Testis (tissue), 3 donors: ENCODE results near the gene ZSCAN2. TPM values are rescaled to one million over a fixed set of nuclear protein-coding genes. Genes with fewer than 3 reads are reported as not detected.
A peak's percentile ranks its signal among the peaks of the same experiment; 100 is the strongest.

Source experiments
- DNase-seq: peaks from one replicate; pipeline ENCODE4 v3.0.0-alpha.2; 2019
- H3K27ac ChIP-seq, 2 donors: fragments of 200-600 bp; sonication (generic); one replicate each; pipeline ENCODE4 v1.5.1; 2019
- H3K27me3 ChIP-seq: fragments of 200-600 bp; sonication (generic); one replicate; pipeline ENCODE4 v1.5.1; 2019
- H3K36me3 ChIP-seq: fragments of 200-600 bp; sonication (generic); one replicate; pipeline ENCODE4 v1.5.1; 2017; ENCODE audit warnings: low read depth; ENCODE audit errors: missing control alignments
- H3K4me1 ChIP-seq: fragments of 200-600 bp; sonication (generic); one replicate; pipeline ENCODE4 v1.5.1; 2019
- H3K4me3 ChIP-seq, 2 donors: fragments of 200-600 bp; sonication (generic); one replicate each; pipeline ENCODE4 v1.5.1; 2017 to 2019
- H3K9me3 ChIP-seq: fragments of 200-600 bp; sonication (generic); one replicate; pipeline ENCODE4 v1.5.1; 2017
- POLR2A ChIP-seq: fragments of 450-650 bp; IDR thresholded peaks from one replicate; pipeline ENCODE4 v1.6.1; 2017; ENCODE audit warnings: antibody characterized with exemption, mild to moderate bottlenecking, moderate library complexity
- WGBS, 2 donors: methylation state at CpG; one replicate each; pipeline ENCODE4 v1.1.5; 2018; 5-methylcytosine and 5-hydroxymethylcytosine counted together
- intact Hi-C: fragments of 100-400 bp; cut with DNase I; formaldehyde crosslinking; loops from one replicate; pipeline ENCODE4 v1.15.1; 2023; ENCODE audit warnings: low total_unique reads
- polyA plus RNA-seq: library from polyadenylated mRNA; stranded (reverse); fragments of 350-450 nt; fragmentation: Illumina TruSeq; extraction: RNeasy Lipid Tissue Mini Kit (QIAGEN cat#74804); gene quantifications from one replicate; pipeline ENCODE4 v1.2.3, GENCODE V29; 2014; ENCODE audit warnings: low read depth, low replicate concordance; ENCODE audit not compliant: insufficient read depth
- total RNA-seq, 2 donors: library from RNA; depleted of rRNA; stranded (reverse); fragments of >200 nt; gene quantifications; one replicate each; pipeline ENCODE4 v1.2.3, GENCODE V29; 2016
- TF ChIP-seq, protein P1 (sequence below), 3 experiments: fragments of 450-650 bp in 2 of 3; fragments of 200-600 bp in 1 of 3; sonication (generic) in 1 of 3; IDR thresholded peaks; one replicate each; pipeline ENCODE4 v1.5.1; 2016 to 2019; ENCODE audit warnings: antibody characterized with exemption in 3 of 3, mild to moderate bottlenecking in 2 of 3, moderate library complexity in 1 of 3

ZSCAN2 gene
- total and polyA plus RNA-seq, 3 donors from 2014 or later, result 15.3 to 18.6 (median 16.1) TPM

DNA sequence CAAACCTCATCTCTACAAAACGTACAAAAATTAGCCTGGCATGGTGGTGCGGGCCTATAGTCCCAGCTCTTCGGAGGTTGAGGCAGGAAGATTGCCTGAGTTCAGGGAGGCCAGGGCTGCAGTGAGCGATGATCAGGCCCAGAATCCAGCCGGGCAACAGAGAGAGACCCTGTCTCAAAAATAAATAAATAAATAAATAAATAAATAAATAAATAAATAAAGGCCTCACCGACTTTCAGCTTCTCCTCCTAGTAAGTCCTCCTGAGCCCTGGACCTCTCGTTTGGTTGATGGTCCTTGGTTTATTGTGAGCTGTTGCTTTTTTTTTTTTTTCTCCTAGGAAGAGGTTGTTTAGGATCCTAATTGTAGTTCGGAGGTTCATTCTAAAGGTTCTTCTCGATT lies 28.2 kb downstream of the ZSCAN2 start:
- Histone ChIP-seq H3K4me1 (peaks cover 22% of the 10 kb centered on the region), H3K4me3 (no peak overlapping the region), H3K27me3 (no peaks in the 10 kb centered on the region), H3K27ac (no peak overlapping the region), H3K9me3 (no peaks in the 10 kb centered on the region), H3K36me3 (no peaks in the 10 kb centered on the region)
- intact Hi-C loops, result no loop called here
- 92% methylated on average over 9 of the region's 9 CpGs for WGBS, 2 donors
- DNase-seq, result no peak
- no peak for TF ChIP-seq POLR2A
- TF ChIP-seq, protein P1, sequence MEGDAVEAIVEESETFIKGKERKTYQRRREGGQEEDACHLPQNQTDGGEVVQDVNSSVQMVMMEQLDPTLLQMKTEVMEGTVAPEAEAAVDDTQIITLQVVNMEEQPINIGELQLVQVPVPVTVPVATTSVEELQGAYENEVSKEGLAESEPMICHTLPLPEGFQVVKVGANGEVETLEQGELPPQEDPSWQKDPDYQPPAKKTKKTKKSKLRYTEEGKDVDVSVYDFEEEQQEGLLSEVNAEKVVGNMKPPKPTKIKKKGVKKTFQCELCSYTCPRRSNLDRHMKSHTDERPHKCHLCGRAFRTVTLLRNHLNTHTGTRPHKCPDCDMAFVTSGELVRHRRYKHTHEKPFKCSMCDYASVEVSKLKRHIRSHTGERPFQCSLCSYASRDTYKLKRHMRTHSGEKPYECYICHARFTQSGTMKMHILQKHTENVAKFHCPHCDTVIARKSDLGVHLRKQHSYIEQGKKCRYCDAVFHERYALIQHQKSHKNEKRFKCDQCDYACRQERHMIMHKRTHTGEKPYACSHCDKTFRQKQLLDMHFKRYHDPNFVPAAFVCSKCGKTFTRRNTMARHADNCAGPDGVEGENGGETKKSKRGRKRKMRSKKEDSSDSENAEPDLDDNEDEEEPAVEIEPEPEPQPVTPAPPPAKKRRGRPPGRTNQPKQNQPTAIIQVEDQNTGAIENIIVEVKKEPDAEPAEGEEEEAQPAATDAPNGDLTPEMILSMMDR (IDR thresholded peaks at IDR 0.05), result no peak

DNA sequence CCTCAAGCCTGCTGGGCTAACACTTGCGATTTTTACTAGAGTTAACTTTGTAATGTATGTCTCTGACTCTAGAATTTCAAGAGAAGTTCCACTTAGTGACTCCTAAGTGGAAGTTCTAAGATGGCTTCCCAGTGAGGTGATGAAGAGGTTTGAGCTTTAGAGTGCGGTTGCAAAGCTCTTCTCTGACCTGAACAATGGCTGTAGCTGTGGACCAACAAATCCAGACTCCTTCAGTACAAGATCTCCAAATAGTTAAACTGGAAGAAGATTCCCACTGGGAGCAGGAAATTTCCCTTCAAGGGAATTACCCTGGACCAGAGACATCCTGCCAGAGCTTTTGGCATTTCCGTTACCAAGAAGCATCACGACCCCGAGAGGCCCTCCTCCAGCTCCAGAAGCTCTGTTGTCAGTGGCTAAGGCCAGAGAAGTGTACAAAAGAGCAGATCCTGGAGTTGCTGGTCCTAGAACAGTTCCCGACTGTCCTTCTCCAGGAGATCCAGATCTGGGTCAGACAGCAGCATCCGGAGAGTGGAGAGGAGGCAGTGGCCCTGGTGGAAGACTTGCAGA lies 31.0 kb downstream of the ZSCAN2 start:
- H3K9me3 ChIP-seq, result no peaks in the 10 kb centered on the region
- DNase-seq, result peak; percentile 24
- H3K27me3 ChIP-seq, result no peaks in the 10 kb centered on the region
- H3K4me1 ChIP-seq, result peaks cover 31% of the 10 kb centered on the region
- peak overlapping the region; percentile 59 to 66 for H3K4me3 ChIP-seq
- 12 to 21% methylated on average over 7 of the region's 7 CpGs for WGBS, 2 donors
- H3K27ac ChIP-seq, result peak overlapping the region; percentile 81 to 82
- TF ChIP-seq, protein P1 (IDR thresholded peaks at IDR 0.05), result no peak
- no peak for TF ChIP-seq POLR2A
- no peaks in the 10 kb centered on the region for H3K36me3 ChIP-seq
- intact Hi-C loops, result no loop called here

GRCh38 chr15:84633311-84634227 lies 32.8 kb downstream of the ZSCAN2 start:
- WGBS, 2 donors, result 0 to 1% methylated on average over 15 to 63 of the region's 105 CpGs
- Histone ChIP-seq H3K27ac (peak overlapping the region; percentile 8 to 93), H3K27me3 (no peaks in the 10 kb centered on the region), H3K4me1 (peaks cover 31% of the 10 kb centered on the region), H3K4me3 (peak overlapping the region; percentile 66), H3K9me3 (no peaks in the 10 kb centered on the region), H3K36me3 (no peaks in the 10 kb centered on the region)
- peak; percentile 62 for DNase-seq
- TF ChIP-seq, protein P1 (IDR thresholded peaks at IDR 0.05), result no peak
- TF ChIP-seq POLR2A, result no peak
- intact Hi-C loops, result no loop called here

DNA sequence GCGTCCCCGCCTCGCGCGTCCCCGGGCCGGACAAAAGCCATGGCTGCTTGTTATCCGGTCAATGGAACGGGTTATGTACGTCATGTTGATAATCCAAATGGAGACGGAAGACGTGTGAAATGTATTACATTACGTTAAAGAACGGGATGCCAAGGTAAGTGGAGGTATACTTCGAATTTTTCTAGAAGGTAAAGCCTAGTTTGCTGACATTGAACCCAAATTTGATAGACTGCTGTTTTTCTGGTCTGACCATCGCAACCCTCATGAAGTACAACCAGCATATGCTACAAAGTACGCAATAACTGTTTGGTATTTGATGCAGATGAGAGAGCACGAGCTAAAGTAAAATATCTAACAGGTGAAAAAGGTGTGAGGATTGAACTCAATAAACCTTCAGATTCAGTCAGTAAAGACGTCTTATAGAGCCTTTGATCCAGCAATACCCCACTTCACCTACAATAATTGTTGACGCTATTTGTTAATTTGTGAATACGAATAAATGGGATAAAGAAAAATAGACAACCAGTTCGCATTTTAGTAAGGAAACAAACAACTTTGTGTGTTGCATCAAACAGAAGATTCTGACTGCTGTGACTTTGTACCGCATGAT lies 33.5 kb downstream of the ZSCAN2 start:
- Histone ChIP-seq H3K4me3 (peak overlapping the region; percentile 66), H3K36me3 (no peaks in the 10 kb centered on the region), H3K27ac (peak overlapping the region; percentile 8 to 93), H3K27me3 (no peaks in the 10 kb centered on the region), H3K4me1 (peaks cover 27% of the 10 kb centered on the region), H3K9me3 (no peaks in the 10 kb centered on the region)
- DNase-seq, result no peak
- TF ChIP-seq, protein P1 (IDR thresholded peaks at IDR 0.05), result no peak
- no peak for TF ChIP-seq POLR2A
- intact Hi-C loops, result no loop called here
- 20 to 23% methylated on average over 23 of the region's 23 CpGs for WGBS, 2 donors
